Globus pallidus (tissue), 1 donor: Measurements from ENCODE around the gene PRM2.
A peak's percentile ranks its signal among the peaks of the same experiment; 100 is the strongest.
"Not testable (repeated sequence)": the region's sequence is repeated elsewhere in the genome, so short reads cannot be mapped to it uniquely, and the experiment has no call there.

Experiments used
- DNase-seq: peaks from one replicate; pipeline ENCODE4 v3.0.0-alpha.2; 2015; ENCODE audit warnings: low spot score

The PRM2 gene

GRCh38 chr16:11307639-11308492 lies 31.6 kb upstream of the PRM2 start:
- DNase-seq, result no peak

GRCh38 chr16:11306997-11307638 lies 30.8 kb upstream of the PRM2 start:
- no peak for DNase-seq

GRCh38 chr16:11306381-11306780 lies 30.1 kb upstream of the PRM2 start:
- DNase-seq, result no peak

GRCh38 chr16:11303405-11304138 lies 27.3 kb upstream of the PRM2 start:
- no peak for DNase-seq

- DNase-seq, result no peak
Observed at GRCh38 chr16:11302977-11303376, 26.7 kb upstream of the PRM2 start.

GRCh38 chr16:11301645-11302501 lies 25.6 kb upstream of the PRM2 start:
- no peak for DNase-seq

- DNase-seq, result no peak
Observed at GRCh38 chr16:11300560-11300892, 24.2 kb upstream of the PRM2 start.

GRCh38 chr16:11299865-11300559 lies 23.7 kb upstream of the PRM2 start:
- DNase-seq, result no peak

- not testable (repeated sequence) for DNase-seq
Observed at GRCh38 chr16:11298950-11299547, 22.8 kb upstream of the PRM2 start.

- DNase-seq, result no peak
Observed at GRCh38 chr16:11298143-11298900, 22.0 kb upstream of the PRM2 start.

- DNase-seq, result peak; percentile 77
Observed at GRCh38 chr16:11297492-11298142, 21.3 kb upstream of the PRM2 start.

GRCh38 chr16:11296706-11297491 lies 20.6 kb upstream of the PRM2 start:
- no peak for DNase-seq

- no peak for DNase-seq
Observed at GRCh38 chr16:11296351-11296705, 20.0 kb upstream of the PRM2 start.

GRCh38 chr16:11295672-11296071 lies 19.4 kb upstream of the PRM2 start:
- no peak for DNase-seq

GRCh38 chr16:11292076-11292748 lies 15.9 kb upstream of the PRM2 start:
- DNase-seq, result no peak

- DNase-seq, result no peak
Observed at GRCh38 chr16:11291091-11291703, 14.9 kb upstream of the PRM2 start.

GRCh38 chr16:11290102-11290893 lies 14.0 kb upstream of the PRM2 start:
- no peak for DNase-seq
